Effector memory CD8-positive, alpha-beta T cell (primary cell): ENCODE results near the gene CACNB2.

Experiments used
- ATAC-seq: fragments of 150-1000 bp; cut with Tn5 transposase; replicated peaks from 2 replicates; pipeline ENCODE4 v1.10.0; 2021; ENCODE audit warnings: mild to moderate bottlenecking, moderate library complexity
- DNase-seq, 3 experiments: peaks; one replicate each; pipeline ENCODE4 v3.0.0; 2021
- H3K27ac Mint-ChIP-seq, 2 donors: one replicate each; pipeline ENCODE4 v1.8.0; 2022; ENCODE audit warnings: mild to moderate bottlenecking in 2 of 2, mixed read lengths in 2 of 2, moderate library complexity in 2 of 2
- H3K27me3 Mint-ChIP-seq, 2 donors: one replicate each; pipeline ENCODE4 v1.8.0; 2022; ENCODE audit warnings: mixed read lengths in 2 of 2
- H3K36me3 Mint-ChIP-seq: one replicate; pipeline ENCODE4 v1.8.0; 2022; ENCODE audit warnings: mild to moderate bottlenecking, moderate library complexity, mixed read lengths; ENCODE audit not compliant: insufficient read depth
- H3K4me1 Mint-ChIP-seq, 2 donors: one replicate each; pipeline ENCODE4 v1.8.0; 2022; ENCODE audit warnings: low read depth in 2 of 2, mixed read lengths in 2 of 2
- H3K4me3 Mint-ChIP-seq, 2 donors: one replicate each; pipeline ENCODE4 v1.8.0; 2022; ENCODE audit warnings: mild to moderate bottlenecking in 2 of 2, mixed read lengths in 2 of 2, moderate library complexity in 2 of 2
- H3K9me3 Mint-ChIP-seq, 2 donors: one replicate each; pipeline ENCODE4 v1.8.0; 2022; ENCODE audit warnings: mixed read lengths in 2 of 2

The CACNB2 gene

DNA sequence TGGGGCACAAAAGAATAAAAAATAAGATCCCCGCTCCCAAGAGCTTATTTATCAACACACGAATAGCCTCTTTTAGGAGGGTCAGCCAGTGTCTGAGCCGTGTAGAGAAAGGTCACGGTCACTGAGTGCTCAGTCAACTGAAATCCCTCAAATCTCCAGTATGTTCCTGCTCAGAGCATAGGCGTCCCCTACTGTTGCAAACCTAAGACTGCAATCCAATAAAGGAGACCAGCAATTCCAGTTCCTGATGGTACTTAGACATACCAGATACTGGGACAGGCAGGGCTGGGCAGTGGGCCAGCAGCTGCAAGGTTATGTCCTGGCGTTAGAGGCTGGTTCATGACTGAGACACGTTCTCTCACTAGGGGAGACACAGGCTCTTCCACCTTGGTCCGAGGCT is 93.6 kb downstream of the CACNB2 start:
- peaks cover 0 to 6% of the 10 kb centered on the region in 2 donors for H3K27me3 Mint-ChIP-seq
- H3K27ac Mint-ChIP-seq: no peak overlapping the region
- no peak for DNase-seq
- H3K9me3 Mint-ChIP-seq: peaks cover 0 to 1% of the 10 kb centered on the region in 2 donors
- ATAC-seq: no peak
- no peaks in the 10 kb centered on the region for H3K4me1 Mint-ChIP-seq
- H3K4me3 Mint-ChIP-seq: no peak overlapping the region
- no peaks in the 10 kb centered on the region for H3K36me3 Mint-ChIP-seq

DNA sequence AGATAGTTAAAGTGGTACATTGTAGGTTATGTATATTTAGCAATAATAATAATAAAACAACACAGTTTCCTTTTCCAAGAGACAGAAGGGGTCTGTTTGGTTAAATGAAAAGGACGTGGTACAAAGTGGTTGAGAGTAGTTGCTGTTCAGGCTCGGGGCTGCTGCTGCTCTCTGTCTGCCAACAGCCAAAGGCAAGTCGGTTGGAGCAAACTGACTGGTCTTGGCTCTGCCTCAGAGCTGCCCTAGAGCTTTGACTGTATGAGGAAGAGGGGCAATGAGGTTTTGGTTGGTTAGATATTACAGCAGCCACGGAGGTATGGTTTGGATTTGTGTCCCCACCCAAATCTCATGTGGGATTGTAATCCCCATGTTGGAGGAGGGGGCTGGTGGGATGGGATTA is 95.3 kb downstream of the CACNB2 start:
- ATAC-seq (no peak), DNase-seq (no peak)
- H3K36me3 Mint-ChIP-seq: no peaks in the 10 kb centered on the region
- H3K4me3 Mint-ChIP-seq: no peak overlapping the region
- no peak overlapping the region for H3K27ac Mint-ChIP-seq
- no peaks in the 10 kb centered on the region for H3K4me1 Mint-ChIP-seq
- H3K9me3 Mint-ChIP-seq: peaks cover 0 to 1% of the 10 kb centered on the region in 2 donors
- peaks cover 0 to 6% of the 10 kb centered on the region in 2 donors for H3K27me3 Mint-ChIP-seq

DNA sequence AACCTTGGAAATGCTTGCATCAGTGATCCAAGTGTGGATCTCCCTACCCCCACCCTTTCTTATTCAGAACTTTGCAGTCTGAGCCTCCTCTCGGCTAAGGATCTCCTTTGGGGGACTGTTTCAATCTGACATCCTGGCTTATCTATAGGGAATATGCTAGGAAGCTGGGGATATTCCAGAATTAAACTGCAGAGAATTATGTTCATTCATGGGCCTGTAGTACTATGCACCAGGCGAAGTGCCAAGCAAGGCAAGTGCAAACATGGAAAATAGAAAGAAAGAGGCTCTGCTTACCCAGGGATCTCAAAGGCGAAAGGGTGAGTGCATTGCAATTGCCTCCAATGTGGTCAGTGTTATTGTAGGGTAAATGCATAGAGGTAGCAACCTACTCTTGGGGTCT is 96.5 kb downstream of the CACNB2 start:
- Mint-ChIP-seq H3K36me3 (no peaks in the 10 kb centered on the region), H3K4me1 (no peaks in the 10 kb centered on the region), H3K27me3 (peaks cover 0 to 12% of the 10 kb centered on the region in 2 donors), H3K4me3 (no peak overlapping the region), H3K9me3 (peaks cover 0 to 1% of the 10 kb centered on the region in 2 donors), H3K27ac (no peak overlapping the region)
- ATAC-seq (no peak), DNase-seq (no peak)

DNA sequence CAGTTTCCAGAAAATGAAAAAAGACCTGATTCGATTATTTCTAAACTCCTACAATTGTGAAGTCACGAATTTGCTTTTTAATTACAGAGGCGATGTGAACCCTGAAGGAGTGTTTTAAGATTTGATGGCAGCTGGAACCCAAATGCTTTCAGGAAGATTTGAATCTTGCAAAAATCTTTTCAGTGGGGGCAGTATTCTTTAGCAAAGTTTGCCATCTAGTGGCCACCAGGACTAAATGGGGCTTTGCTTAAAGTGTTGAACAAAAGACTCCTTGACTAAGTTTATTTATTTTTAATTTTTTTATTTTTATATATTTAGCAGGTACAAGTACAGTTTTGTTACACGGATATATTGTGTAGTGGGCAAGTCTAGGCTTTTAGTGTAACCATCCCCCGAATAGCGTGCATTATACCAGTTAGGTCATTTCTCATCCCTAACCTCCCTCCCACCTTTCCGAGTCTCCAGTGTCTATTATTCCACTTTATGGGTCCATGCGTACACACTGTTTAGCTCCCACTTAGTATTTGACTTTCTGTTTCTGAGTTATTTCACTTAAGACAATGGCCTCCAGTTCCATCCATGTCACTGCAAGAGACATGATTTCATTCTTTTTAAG is 98.8 kb downstream of the CACNB2 start:
- Mint-ChIP-seq H3K4me3 (no peak overlapping the region), H3K27ac (no peak overlapping the region), H3K4me1 (no peaks in the 10 kb centered on the region), H3K9me3 (peaks cover 0 to 1% of the 10 kb centered on the region in 2 donors), H3K27me3 (peaks cover 0 to 12% of the 10 kb centered on the region in 2 donors), H3K36me3 (no peaks in the 10 kb centered on the region)
- DNase-seq (no peak), ATAC-seq (no peak)

DNA sequence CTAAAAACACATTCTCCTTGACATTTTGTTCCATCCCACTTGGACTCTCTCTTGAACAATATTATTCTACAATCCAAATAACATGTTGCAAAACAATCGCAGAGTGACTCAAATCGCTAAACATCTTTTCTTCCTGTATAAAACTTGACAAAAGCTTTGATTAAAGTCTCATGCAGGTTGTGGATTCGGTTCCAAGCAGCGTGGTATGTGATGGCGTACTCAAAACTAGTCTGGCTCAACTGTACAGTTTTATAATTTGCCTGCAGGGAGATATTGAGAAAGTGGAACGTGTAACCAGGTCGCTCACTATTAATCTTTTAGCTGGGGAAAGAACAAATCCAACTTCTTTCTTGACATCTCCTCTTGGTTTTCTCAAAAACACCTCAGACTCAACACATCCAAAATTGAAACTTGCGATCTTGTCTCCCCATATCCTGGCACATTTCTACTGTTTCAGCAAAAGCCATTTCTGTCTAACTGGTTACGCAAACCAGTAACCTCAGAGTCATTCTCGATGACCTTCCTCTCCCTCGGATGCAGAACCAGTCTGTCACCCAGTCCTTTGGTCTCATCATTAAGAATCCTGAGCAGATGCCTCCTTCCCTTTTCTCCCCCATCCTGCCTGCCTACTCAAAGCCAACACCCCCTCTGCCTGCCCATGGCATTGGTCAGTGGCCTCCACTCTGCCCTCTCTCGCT is 100.1 kb downstream of the CACNB2 start:
- no peak overlapping the region for H3K27ac Mint-ChIP-seq
- peaks cover 0 to 6% of the 10 kb centered on the region in 2 donors for H3K27me3 Mint-ChIP-seq
- no peaks in the 10 kb centered on the region for H3K36me3 Mint-ChIP-seq
- DNase-seq (no peak), ATAC-seq (no peak)
- no peaks in the 10 kb centered on the region for H3K9me3 Mint-ChIP-seq
- H3K4me1 Mint-ChIP-seq: no peaks in the 10 kb centered on the region
- H3K4me3 Mint-ChIP-seq: no peak overlapping the region

DNA sequence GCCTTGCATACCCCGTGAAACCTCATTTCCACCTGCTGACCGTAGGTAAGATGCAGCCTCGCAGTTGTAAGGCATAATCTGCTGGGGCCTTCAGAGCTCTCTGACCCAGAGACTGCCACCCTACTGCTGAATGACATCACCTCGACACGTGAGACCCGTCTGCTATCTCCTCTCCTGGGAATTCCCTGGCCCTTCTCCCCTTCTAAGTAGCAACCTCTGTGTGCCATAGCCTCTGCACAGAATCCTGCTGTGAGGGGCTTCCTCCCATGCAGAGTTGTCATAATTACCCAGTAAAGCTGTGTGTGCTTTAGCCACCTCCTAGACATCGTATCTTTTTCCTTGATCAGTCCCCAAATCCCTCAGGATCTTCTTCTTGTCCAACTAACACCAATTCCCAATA is 106.7 kb downstream of the CACNB2 start:
- Mint-ChIP-seq H3K36me3 (no peaks in the 10 kb centered on the region), H3K4me1 (no peaks in the 10 kb centered on the region), H3K27ac (no peak overlapping the region), H3K27me3 (peaks cover 0 to 8% of the 10 kb centered on the region in 2 donors), H3K4me3 (no peak overlapping the region), H3K9me3 (peaks cover 0 to 2% of the 10 kb centered on the region in 2 donors)
- ATAC-seq (no peak), DNase-seq (no peak)

DNA sequence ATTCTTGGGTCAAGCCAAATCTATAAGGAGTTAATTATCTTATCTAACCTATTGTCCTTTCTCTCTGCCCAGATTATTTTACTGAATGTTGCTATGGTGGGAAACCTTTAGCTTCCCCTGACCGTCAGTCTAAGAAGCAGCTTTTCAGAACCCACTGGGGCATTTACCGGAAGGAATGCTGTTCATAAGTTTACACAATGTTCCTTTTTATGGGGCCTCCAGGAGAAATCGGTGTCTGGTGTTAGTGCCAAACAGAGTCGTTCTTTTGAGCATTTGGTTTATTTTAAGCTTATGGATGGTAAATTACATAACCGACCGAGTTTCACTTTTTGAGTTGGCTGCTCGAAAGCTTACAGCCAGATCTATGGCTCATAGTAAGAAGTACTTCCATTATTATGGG is 111.9 kb downstream of the CACNB2 start:
- Mint-ChIP-seq H3K27me3 (peaks cover 0 to 10% of the 10 kb centered on the region in 2 donors), H3K9me3 (peaks cover 3 to 7% of the 10 kb centered on the region in 2 donors), H3K27ac (no peak overlapping the region), H3K36me3 (no peaks in the 10 kb centered on the region), H3K4me1 (no peaks in the 10 kb centered on the region), H3K4me3 (no peak overlapping the region)
- ATAC-seq (no peak), DNase-seq (no peak)

DNA sequence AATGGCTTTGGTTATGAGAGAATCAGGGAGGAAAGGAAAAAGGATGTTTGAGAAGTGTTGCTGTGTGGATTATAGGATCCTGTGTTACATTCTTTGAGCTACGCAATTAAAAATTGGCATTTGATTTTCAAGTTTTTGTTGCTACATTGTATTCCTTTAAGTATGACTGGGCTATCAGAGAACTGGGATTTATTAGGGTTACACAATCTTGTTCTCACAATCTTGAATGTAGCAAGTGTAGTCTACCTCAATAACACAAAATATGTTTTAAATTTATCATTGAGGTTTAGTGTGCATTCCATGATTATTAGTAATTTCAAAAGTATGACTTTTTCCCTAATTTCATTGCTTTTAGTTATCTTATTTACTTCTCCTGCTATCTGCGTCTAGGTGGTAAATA is 113.9 kb downstream of the CACNB2 start:
- Mint-ChIP-seq H3K4me3 (no peak overlapping the region), H3K36me3 (no peaks in the 10 kb centered on the region), H3K4me1 (no peaks in the 10 kb centered on the region), H3K27ac (no peak overlapping the region), H3K9me3 (peaks cover 3 to 7% of the 10 kb centered on the region in 2 donors), H3K27me3 (peaks cover 0 to 6% of the 10 kb centered on the region in 2 donors)
- ATAC-seq (no peak), DNase-seq (no peak)

DNA sequence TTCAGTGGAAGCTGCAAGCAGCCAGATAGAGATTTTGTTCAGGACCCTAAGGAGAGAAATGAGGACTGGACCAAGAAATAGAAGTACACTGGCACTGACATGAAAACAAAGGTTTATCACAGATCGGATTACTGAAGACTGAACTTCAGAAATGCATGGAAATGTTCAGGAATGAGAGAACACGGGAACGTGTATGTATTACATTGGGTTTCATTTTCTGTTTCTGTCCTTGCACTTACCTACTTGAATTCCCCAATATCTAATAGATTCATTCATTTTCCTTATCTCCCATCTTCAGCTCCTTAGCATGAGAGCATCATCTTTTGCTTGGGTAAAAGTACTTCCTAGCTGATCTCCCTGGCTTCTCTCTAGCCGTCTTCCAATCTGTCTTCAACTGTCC is 114.5 kb downstream of the CACNB2 start:
- peaks cover 0 to 6% of the 10 kb centered on the region in 2 donors for H3K27me3 Mint-ChIP-seq
- H3K4me3 Mint-ChIP-seq: no peak overlapping the region
- H3K27ac Mint-ChIP-seq: no peak overlapping the region
- DNase-seq (no peak), ATAC-seq (no peak)
- H3K9me3 Mint-ChIP-seq: peaks cover 3 to 7% of the 10 kb centered on the region in 2 donors
- no peaks in the 10 kb centered on the region for H3K4me1 Mint-ChIP-seq
- no peaks in the 10 kb centered on the region for H3K36me3 Mint-ChIP-seq

DNA sequence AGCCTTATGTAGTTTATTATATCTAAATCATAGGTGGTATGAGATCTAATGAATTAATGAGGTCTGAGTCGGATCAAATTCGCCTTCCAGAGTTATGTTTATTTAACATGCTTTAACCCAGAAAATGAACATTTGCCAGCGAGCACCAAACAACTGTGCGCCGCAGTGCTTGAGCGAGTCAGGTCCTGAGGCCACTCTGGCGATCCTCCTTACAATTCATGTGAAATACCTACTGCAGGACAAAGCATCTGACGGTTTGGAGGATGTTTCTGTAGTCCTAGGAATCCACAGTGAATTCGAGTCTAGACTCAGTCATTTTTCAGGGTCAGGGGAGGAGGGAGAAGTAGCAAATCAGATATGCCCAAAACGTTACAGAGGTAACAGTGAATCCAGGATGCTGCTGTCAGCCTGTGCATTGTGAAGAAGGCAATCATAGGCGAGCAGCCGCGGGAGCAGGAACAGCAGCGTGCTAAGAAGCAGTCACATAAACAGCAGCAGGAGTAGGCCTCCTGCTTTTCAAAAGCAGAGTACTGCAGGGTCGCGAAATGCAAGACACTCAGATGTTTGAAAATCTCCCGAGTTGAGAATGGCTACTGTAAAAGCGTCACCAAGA is 120.2 kb downstream of the CACNB2 start:
- H3K27ac Mint-ChIP-seq: no peak overlapping the region
- no peak for ATAC-seq
- H3K27me3 Mint-ChIP-seq: peaks cover 0 to 6% of the 10 kb centered on the region in 2 donors
- no peak overlapping the region for H3K4me3 Mint-ChIP-seq
- H3K4me1 Mint-ChIP-seq: no peaks in the 10 kb centered on the region
- no peaks in the 10 kb centered on the region for H3K36me3 Mint-ChIP-seq
- DNase-seq: no peak
- H3K9me3 Mint-ChIP-seq: peaks cover 0 to 7% of the 10 kb centered on the region in 2 donors

DNA sequence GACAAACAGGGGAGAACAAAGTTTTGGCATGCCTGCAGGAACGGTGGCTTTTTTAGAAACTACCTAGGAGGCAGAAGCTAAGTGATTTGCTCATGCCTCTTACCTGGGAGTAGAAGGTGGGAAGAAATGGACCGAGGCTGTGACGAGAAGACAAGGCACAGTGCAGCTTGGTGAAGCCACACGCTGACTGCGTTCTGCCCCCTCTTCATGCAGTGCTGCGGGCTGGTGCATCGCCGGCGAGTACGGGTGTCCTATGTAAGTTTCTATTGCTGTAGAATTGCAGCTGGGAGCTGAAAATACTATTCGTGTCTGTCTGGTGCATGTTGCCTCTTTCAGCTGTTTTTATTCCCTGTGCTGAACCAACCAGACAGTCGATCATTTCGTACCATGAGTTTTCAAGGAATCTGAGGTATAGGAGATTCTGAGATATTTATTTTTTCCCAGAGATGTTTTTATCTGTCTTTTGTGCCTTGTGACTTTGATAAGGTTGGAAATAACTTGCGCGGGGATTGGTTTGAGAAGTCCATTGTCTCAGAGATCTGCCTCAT is 120.9 kb downstream of the CACNB2 start:
- Mint-ChIP-seq H3K27ac (no peak overlapping the region), H3K4me1 (no peaks in the 10 kb centered on the region), H3K9me3 (peaks cover 0 to 6% of the 10 kb centered on the region in 2 donors), H3K27me3 (peaks cover 0 to 6% of the 10 kb centered on the region in 2 donors), H3K4me3 (no peak overlapping the region), H3K36me3 (no peaks in the 10 kb centered on the region)
- no peak for ATAC-seq
- no peak for DNase-seq

DNA sequence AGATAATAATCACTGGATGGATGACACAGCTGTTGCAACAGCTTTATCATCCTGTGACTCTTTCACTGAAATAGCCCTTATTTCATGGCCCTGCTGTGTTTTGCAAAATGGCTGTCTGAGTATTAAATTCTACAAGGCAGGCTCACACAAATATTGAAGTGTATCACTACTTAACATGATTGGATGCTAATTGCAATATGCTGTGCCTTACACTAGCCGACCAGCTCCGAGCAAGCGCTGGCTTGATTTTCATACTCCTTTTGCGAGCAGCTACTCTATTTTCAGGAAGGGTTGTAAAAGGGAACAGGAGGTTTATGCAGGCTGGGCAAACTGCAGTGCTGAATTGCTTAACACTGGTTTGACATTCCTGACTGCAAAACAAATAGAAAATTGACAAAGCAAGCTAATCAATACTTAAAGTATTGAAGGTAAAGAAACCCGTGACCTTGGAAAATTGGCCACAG is 121.6 kb downstream of the CACNB2 start:
- Mint-ChIP-seq H3K27me3 (peaks cover 0 to 1% of the 10 kb centered on the region in 2 donors), H3K4me3 (no peak overlapping the region), H3K27ac (no peak overlapping the region), H3K9me3 (no peaks in the 10 kb centered on the region), H3K36me3 (no peaks in the 10 kb centered on the region), H3K4me1 (no peaks in the 10 kb centered on the region)
- no peak for DNase-seq
- no peak for ATAC-seq

DNA sequence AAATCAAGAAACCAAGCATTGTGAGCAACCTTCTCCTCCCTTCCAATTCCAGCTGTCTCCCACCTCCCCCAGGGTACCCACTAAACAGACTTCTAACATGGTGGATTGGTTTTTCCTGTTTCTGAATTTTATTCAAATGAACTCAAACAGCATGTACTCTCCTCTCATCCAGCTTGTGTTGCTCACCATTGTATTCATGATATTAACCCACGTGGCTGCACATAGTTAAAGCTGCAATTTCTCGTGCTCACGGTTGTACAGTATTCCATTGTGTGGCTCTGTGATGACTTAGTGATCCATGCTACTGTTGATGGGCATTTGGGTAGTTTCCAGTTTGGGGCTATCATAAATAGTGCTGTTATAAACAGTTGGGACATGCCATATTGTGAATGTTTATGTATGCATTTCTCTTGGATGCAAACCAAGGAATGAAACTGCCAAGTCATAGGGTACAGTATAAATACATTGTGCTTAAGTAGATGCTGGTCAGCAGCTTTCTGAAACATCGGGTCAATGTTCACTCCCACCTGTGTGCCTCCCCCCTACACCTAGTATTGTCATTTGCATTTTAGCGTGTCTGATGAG is 124.3 kb downstream of the CACNB2 start:
- Mint-ChIP-seq H3K4me3 (no peak overlapping the region), H3K9me3 (no peaks in the 10 kb centered on the region), H3K4me1 (no peaks in the 10 kb centered on the region), H3K27ac (no peak overlapping the region), H3K36me3 (no peaks in the 10 kb centered on the region), H3K27me3 (no peaks in the 10 kb centered on the region)
- no peak for DNase-seq
- ATAC-seq: no peak
